Fibroblast of the conjunctiva (primary cell): ENCODE measurements around the gene DOCK6.

Source experiments
- DNase-seq: peaks from one replicate; pipeline ENCODE4 v3.0.0-alpha.2; 2010; ENCODE audit warnings: low read depth

The DOCK6 gene

GRCh38 chr19:11225172-11225571 lies 37.2 kb downstream of the DOCK6 start:
- DNase-seq, result no peak

DNA sequence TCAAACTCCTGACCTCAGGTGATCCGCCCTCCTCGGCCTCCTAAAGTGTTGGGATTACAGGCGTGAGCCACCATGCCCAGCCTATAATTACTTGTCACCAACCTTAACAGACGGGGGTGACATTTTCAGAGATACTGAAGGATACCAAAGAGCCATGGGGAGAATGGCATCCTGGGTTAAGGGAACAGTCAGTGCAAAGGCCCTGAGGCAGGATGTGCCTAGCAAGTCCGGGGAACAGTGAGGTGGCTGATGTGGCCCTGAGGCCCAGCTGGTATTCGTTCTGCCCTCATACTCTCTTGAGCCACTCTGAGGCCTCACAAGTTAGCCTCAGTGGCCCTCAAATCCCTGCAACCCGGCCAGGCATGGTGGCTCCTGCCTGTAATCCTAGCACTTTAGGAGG lies 37.9 kb downstream of the DOCK6 start:
- DNase-seq, result no peak

DNA sequence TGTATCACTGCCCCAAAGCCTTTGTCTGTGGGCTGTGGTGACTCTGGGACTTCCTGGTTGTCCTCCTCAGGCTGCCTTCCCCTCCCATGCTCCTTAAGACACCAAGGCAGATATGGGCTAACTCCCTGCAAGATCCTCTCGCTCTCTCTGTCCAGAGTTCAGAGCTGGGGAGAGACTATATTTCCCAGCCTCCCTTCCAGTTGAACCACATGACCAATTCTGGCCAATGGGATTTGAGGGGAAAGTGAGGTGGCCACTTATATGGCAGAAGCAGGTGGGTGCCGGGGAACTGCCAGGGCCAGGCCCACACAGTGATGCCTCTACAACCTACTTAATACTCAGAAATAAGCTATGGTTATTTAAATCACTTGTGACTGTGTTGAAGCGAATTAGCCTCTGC lies 39.1 kb downstream of the DOCK6 start:
- DNase-seq, result no peak

GRCh38 chr19:11221082-11221598 lies 41.2 kb downstream of the DOCK6 start:
- DNase-seq, result no peak

- no peak for DNase-seq
Measured at GRCh38 chr19:11214387-11214786, 47.9 kb downstream of the DOCK6 start.

- no peak for DNase-seq
Measured at GRCh38 chr19:11210656-11210928, 51.7 kb downstream of the DOCK6 start.

- DNase-seq, result no peak
Measured at GRCh38 chr19:11209839-11210655, 52.3 kb downstream of the DOCK6 start.

GRCh38 chr19:11208561-11209471 lies 53.5 kb downstream of the DOCK6 start:
- DNase-seq, result no peak

DNA sequence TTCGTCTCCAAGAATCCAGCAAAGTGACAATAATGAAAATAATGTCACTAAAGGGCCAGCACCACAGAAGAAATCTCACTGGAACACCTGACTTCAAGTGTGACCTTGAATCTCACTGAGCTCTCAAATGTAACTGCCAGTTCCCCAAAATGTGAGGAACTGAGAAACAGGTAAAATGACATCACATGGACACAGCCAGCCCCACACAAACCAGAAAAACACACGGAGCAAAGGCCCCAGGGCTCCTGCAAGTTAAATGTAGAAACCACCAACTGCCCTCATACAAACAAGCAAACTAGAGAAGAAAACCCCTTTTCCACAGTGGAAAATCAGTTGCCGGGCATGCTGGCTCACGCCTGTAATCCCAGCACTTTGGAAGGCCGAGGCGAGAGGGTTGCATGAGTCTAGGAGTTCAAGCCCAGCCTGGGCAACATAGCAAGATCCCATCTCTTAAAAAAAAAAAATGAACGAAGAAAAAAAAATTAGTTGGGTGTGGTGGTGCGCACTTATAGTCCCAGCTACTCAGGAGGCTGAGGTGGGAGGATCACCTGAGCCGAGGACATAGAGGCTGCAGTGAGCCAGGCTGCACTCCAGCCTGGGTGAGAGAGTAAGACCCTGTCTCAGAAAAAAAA lies 56.3 kb downstream of the DOCK6 start:
- no peak for DNase-seq

- DNase-seq, result no peak
Measured at GRCh38 chr19:11204943-11205349, 57.4 kb downstream of the DOCK6 start.

DNA sequence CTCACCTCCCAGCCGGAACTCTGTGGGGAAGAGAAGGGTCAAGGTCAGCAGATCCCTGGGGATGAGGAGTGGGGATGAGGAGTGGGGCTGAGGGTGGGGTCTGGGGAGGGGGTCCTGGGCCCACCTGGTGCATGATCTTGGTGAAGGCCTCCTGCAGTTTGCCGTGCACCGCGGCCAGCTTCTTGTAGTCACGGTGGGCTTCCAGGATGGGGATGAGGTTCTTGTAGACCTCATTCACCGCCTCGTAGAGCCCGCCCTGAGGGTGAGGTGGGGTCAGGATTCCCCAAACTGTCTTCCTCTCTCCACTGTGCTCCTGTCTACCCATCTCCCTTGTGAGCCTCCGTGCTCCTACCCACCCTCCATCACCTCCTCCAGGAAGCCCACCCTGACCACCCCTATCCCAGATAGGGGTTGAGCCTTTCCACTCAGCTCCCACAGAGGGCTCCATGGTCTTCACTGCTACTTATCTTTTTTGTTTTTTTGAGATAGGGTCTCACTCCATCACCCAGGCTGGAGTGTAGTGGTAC lies 58.2 kb downstream of the DOCK6 start:
- no peak for DNase-seq

DNA sequence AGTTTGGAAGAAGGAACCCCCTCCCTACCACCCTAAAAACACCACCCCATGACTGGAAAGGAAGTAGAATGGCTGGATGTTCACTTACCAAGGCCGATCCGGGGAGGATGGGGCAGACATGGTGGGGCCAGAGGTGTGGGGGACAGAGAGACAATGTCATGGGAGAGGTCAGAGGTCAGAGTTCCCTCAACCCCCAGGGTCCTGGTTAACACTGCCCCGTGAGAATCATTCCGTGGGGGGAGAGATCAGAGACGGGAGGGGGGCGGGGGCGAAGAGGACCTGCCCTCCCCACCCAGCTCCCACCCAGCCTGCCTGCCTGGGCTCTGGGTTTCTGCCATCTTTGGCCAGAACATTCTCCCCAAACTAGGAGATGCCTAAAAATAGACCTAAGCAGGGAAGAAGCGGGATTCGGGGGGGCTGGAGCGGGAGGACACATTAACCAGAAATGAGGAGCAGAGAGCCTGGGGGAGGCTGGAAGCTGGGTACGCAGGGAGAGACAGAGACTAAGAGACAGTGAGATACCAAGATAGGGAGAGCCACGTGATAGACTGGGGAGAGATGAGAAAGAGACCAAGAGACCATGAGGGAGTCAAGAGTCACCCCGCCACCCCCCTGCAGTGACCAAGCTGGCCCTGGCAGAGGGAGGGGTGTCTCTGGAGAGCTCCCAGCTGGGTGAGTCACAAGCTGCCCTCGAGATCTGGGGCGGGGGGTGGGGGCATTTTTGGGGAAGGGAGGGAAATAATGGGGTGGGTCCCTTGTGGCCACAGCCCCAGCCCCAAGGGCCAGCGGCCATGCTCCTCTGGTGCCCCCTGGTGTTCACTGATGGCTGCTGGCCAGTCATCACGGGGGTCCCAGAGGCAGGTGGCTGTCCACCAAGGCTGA lies 58.9 kb downstream of the DOCK6 start:
- DNase-seq, result peak; percentile 69

GRCh38 chr19:11202488-11203193 lies 59.7 kb downstream of the DOCK6 start:
- no peak for DNase-seq

DNA sequence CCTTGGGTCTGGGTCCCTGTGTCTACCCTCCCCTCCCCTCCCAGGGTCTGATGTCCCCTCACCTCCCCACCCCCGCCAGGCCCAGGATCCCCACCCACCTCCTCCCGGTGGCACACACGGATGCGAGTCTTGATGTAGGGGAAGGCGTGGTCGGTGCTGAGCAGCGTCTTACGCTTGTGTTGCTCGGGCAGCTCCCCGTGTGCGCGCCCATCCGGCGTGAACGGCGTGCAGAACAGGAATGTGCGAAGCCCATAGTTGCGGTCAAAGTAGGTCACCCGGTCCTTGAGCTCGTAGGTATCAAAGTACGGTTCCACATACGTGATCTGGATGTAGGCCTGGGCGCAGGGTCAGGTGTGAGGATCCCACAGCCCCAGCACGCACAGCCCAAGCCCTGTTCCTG lies 60.5 kb downstream of the DOCK6 start:
- no peak for DNase-seq

GRCh38 chr19:11200931-11201330 lies 61.4 kb downstream of the DOCK6 start:
- DNase-seq, result no peak

GRCh38 chr19:11200015-11200574 lies 62.2 kb downstream of the DOCK6 start:
- DNase-seq, result no peak

DNA sequence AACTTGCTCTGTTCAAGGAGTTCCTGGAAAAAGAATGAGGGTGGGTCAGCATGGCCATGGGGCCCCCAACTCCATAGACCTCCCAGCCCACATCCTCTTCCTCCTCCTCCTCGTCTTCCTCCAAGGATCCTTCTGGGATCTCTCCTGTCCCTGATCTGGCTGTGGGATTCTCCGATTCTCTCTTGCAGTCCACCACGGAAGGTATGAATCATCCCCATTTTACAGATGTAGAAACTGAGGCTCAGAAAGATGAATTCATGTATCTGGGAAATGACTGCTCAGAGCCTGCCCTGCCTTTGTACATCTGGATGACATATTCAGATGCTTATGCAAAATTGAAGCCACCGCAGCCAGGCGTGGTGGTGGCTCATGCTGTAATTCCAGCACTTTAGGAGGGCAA lies 62.8 kb downstream of the DOCK6 start:
- DNase-seq, result no peak

DNA sequence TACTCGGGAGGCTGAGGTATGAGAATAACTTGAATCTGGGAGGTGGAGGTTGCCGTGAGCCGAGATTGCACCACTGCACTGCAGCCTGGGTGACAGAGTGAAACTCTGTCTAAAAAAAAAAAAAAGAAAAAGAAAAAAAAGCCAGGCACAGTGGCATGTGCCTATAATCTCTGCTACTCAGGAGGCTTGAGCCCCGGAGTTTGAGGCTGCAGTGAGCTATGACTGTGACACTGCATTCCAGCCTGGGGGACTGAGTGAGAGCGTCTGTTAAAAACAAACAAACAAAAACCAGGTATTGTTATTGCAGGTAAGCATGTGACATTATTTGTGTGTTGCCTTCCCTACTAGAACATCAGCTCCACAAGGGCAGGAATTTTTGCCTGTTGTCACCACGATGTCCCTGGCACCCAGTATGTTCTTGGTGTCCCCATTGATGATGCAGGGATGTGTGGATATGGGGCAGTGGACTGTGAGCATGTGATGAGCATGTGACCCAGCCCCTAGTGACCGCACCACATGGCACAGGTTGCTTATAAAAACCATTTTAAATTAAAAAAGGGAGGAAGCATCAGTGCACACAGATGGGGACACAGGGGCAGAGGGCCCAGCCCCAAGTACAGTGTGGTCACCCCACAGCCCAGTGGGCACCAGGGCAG lies 63.4 kb downstream of the DOCK6 start:
- no peak for DNase-seq

GRCh38 chr19:11198175-11198534 lies 64.2 kb downstream of the DOCK6 start:
- DNase-seq, result no peak
